ENCODE results near the gene SOWAHD.

- TF ChIP-seq CTCF (IDR thresholded peaks at IDR 0.05; ENCODE audit: insufficient read depth, low read depth, low read length) (no peak), EZH2 (IDR thresholded peaks at IDR 0.05; ENCODE audit: insufficient read depth, low read length) (no peak)
Observed at GRCh38 chrX:119755981-119756533, 2.3 kb upstream of the SOWAHD start.

All from astrocyte (in vitro differentiated cells and primary cell).